GM21529 (cell line): ENCODE measurements around the gene ESPL1.

Source experiments
- ATAC-seq: cut with Tn5 transposase; IDR thresholded peaks from one replicate; pipeline ENCODE4 v1.9.1; 2021; ENCODE audit not compliant: unreplicated experiment

The ESPL1 gene

DNA sequence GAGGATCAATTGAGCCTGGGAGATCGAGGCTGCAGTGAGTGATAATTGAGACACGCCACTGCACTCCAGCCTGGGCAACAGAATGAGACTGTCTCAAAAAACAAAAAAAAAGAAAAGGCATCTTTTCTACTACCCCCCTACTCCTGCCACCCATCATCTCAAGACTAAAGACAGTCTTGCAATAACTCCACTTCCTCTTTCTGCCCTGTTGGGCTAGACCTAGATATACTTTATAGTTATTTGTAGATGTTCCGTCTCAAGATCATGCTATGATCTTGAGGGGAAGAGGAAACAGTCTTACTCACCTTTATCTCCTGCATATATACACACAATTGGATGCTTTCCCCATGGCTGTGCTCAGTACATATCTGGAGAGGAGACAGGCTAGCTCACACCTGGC is 12.1 kb upstream of the ESPL1 start:
- ATAC-seq = no peak

DNA sequence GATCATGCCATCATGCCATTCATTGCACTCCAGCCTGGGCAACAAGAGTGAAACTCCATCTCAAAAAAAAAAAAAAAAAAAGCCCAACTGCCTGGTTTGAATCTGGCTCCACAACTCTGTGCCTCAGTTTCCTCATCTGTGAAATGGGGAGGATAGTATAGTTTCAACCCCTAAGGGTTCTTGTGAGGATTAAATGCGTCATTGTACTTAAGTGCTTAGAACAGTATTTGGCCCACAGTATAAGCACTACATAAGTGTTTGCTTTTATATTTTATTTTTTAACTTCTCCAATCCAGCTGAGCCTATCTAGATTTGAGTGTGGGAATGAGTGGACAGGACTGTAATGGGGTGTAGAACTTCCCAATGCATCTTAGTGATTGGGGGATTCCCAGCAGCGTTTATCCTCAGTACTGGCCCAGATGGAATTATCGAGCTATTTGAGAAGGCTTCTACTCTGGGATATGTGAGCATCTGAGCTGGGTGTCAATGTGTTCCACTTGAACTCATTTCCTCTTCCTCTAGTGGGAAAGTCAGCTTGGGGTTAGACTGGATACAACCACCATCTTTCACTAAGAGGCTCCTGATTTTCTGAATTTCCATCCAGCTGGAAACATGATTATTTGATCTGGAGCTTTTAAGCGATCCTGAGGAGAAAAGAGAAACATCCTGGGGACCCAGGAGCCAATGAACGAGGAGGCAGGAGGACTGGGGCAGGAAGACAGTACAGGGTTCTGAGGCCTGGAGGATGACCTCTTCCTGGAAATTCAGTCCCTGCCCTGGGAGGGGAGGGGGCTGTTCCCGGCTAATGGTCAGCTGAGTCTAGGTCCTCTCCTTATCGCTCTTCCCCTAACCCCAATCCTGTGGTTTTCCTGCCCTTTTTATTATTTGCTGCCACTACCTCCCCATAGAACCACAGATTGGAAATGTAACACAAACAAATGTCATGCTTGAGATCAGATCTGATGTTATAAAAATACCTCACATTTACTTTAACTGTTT is 9.3 kb upstream of the ESPL1 start:
- ATAC-seq = no peak

DNA sequence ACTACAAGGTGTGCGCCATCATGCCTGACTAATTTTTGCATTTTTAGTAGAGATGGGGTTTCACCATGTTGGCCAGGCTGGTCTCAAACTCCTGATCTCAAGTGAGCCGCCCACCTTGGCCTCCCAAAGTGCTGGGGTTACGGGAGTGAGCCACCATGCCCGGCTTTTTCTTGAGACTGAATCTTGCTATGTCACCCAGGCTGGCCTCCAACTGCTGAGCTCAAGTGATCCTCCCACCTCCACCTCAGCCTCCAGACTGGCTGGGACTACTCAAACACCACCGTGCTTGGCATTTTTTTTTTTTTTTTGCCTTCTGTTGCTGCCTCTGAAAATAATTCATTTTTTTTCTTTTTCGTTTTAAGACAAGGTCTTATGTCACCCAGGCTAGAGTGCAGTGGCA is 8.2 kb upstream of the ESPL1 start:
- no peak for ATAC-seq

DNA sequence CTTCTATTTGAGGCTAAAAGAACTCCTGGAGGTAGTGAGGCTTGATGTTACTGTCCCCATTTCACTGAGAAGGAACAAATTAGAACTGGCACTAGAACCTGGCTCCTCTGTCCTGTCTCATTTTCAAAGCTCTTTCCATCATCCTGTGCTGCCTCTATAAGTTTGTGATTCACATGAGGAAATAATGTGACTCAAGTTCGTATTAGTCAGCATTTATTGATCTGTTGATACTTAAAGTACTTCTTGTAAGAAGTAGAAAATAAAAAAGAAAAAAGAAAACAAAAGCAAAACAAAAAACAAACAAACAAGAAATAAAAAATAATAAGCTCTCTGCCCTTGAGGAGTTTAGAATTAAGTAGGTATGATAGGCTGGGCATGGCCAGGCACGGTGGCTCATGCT is 2.3 kb upstream of the ESPL1 start:
- no peak for ATAC-seq

DNA sequence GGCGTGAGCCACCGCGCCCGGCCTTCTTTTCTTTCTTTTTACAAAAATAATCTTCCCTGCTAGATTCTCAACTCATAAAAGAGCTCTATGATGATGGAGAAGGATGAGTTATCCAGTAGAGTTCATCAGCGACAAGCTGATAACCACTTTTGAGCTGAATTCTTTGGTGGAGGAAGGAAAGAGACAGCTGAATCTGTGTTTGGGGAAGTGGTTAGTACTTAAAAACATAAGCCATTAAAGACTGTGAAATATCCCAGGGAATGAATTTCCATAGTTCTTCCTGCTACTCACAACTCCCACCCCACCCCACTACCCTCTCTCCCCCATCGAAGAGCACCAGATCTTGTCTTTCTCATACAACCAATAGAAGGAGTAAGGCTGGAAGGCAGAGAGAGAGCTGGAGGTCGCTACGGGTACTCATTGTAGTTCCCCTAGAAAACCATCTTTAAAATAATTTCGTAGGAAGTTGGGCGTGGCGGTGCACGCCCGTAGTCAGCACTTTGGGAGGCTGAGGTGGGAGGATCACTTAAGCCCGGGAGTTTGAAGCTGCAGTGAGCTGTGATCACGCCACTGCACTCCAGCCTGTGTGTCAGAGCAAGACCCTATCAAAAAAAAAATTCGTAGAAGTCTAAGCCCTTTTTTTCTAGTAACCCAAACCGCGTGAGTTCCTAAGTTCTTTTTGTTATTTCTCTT is 647 bp upstream of the ESPL1 start:
- ATAC-seq = peak; percentile 14

DNA sequence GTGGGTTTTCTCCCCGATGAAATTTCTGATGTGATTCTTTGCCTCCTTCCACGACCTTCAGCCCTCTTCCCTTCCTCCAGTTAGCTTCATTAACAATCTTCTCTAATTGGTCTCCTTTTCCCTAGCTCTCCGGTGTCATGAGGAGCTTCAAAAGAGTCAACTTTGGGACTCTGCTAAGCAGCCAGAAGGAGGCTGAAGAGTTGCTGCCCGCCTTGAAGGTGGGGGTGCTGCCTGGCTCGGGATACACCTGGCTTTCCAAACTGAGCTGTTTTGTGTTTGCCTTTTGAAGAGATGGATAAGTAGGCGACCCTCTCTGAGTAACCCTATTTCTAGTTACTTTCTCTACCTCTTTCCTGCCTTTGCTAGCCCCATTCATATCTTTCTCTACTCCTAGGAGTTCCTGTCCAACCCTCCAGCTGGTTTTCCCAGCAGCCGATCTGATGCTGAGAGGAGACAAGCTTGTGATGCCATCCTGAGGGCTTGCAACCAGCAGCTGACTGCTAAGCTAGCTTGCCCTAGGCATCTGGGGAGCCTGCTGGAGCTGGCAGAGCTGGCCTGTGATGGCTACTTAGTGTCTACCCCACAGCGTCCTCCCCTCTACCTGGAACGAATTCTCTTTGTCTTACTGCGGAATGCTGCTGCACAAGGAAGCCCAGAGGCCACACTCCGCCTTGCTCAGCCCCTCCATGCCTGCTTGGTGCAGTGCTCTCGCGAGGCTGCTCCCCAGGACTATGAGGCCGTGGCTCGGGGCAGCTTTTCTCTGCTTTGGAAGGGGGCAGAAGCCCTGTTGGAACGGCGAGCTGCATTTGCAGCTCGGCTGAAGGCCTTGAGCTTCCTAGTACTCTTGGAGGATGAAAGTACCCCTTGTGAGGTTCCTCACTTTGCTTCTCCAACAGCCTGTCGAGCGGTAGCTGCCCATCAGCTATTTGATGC is 797 bp downstream of the ESPL1 start:
- ATAC-seq = peak; percentile 3

DNA sequence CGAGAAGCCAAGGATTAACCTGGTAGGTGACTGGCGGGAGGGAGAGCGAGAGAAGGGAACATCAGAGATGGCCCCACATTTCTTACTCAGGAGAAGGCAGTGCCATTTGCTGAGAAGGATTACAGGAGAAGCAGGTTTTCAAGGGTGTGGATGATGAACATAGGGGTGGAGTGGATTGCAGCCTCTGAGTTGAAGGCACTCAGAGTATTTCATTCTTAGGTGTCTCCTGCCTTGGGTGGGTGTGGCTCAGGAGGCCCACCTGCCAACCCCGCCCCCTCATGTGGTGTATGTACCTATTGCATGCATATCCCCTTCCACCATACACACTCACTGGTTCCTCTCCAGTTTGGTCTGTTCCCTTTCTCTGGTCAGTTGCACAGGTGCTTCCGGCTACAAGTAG is 6.3 kb downstream of the ESPL1 start:
- no peak for ATAC-seq

DNA sequence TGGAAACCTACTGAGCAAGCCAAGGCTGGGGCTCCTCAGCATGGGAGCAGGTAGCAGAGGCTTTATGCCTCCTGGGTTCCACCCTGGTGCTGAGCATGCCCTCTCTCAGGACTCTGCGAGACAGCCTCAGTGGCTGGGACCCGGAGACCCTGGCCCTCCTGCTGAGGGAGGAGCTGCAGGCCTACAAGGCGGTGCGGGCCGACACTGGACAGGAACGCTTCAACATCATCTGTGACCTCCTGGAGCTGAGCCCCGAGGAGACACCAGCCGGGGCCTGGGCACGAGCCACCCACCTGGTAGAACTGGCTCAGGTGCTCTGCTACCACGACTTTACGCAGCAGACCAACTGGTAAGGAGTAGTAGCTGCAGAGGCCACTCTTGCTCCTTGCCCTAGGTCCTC is 8.4 kb downstream of the ESPL1 start:
- ATAC-seq = no peak

DNA sequence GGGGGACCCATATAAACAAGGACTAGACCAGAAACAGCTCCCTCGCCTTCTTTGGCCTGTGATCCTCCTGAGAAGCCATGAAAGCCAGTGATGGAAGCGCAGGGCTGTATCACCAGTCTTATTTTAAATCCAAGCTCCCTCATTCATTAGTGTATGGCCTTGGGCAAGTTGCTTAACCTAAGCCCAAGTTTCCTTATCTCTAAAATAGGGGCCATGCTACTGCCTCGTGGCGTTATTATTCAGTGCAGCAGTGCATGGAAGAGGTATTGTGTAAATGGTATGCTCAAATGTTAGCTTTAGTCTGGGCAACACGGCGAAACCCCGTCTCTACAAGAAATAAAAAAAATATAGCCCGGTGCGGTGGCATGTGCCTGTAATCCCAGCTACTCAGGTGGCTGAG is 9.9 kb downstream of the ESPL1 start:
- no peak for ATAC-seq

DNA sequence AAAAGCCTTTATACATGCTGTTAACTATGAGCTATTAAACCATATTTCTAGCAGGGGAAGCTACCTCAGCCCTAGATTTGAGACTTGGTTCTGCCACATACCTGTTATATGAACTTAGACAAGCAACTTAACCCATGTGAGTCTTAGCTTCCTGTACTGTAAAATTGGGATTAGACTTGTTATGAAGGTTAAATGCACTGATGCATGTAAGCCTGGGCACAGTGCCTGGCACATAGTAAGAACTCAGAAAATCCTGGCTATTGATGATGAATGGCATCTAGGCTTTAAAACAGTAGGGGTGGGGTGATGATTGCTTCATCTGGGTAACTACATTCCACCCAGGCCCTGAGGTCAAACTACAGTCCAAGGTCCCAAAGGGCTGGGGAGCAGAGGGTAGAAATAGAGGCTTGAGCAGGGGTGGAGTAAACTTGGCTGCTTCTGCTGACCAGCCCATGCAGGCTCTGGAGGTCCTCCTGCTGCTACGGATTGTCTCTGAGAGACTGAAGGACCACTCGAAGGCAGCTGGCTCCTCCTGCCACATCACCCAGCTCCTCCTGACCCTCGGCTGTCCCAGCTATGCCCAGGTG is 11.3 kb downstream of the ESPL1 start:
- ATAC-seq = no peak

DNA sequence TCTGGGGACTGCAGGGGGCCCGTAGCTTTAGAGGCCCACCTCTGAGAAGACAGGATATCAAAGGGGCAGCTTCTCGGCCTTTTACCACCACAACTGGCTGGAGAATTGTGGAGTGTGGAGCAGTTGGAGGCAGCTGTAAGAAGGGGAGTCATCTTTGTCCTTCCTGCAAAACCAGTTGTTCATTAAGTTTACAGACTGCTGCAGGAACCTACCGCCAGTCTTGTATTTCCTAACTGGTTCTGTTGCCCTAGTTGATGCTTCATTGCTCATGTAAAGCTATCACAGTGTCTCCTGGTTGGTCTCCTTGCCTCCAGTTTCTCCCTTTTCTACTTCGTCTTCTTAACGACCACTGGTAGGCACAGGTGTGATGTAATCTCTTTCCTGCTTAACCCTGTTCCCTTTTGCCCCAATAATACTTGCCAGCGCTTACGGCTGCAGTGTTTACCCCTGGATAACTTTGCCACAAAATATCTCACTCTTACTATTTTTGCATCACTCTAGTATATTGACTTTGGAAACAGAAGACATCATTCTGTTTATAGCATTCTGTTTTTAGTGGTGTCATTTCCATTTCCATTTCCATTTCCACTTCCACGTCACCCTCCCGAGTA is 11.9 kb downstream of the ESPL1 start:
- no peak for ATAC-seq

DNA sequence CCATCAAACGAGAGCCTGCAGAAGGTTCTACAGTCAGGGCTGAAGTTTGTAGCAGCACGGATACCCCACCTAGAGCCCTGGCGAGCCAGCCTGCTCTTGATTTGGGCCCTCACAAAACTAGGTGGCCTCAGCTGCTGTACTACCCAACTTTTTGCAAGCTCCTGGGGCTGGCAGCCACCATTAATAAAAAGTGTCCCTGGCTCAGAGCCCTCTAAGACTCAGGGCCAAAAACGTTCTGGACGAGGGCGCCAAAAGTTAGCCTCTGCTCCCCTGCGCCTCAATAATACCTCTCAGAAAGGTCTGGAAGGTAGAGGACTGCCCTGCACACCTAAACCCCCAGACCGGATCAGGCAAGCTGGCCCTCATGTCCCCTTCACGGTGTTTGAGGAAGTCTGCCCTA is 18.3 kb downstream of the ESPL1 start:
- no peak for ATAC-seq

DNA sequence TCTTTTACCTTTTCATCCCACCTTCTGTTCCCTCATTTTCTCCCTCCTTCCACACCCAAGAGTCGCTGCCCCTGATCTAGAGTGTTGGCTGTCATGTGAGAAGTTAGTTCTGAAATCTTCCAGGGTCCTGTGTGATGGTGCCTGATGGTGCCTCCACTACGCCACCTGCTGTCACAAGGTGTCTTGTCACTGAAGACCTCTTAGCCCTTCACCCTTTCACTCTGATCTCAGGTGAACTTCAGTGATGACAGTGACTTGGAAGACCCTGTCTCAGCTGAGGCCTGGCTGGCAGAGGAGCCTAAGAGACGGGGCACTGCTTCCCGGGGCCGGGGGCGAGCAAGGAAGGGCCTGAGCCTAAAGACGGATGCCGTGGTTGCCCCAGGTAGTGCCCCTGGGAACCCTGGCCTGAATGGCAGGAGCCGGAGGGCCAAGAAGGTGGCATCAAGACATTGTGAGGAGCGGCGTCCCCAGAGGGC is 19.7 kb downstream of the ESPL1 start:
- no peak for ATAC-seq

DNA sequence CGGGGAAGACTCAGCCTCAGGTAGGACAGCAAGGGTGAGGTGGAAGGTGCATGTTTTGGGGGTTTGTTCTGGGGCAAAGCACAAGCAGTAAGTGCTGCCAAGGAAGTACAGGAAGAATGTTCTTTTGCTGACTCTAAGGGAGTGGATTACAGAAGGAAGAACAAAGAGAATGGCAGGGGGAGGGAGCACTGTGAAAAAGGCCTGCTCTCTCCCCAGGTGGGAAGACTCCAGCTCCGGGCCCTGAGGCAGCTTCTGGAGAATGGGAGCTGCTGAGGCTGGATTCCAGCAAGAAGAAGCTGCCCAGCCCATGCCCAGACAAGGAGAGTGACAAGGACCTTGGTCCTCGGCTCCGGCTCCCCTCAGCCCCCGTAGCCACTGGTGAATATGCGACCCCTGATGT is 20.2 kb downstream of the ESPL1 start:
- ATAC-seq = no peak

DNA sequence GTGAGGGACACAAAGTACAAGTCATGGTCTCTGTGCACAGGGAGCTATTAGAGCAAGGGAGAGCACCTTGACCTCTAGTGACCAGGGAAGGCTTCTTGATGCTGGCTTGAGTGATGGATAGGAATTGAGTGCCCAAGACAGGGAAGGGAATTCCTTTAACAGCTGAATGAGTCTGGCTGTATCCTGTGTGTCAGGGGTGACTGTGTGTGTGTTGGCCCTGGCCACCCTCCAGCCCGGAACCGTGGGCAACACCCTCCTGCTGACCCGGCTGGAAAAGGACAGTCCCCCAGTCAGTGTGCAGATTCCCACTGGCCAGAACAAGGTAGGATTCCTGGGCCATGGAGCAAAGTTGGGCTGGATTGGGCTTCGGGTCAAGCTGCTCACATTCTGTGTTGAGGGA is 21.8 kb downstream of the ESPL1 start:
- ATAC-seq = no peak

DNA sequence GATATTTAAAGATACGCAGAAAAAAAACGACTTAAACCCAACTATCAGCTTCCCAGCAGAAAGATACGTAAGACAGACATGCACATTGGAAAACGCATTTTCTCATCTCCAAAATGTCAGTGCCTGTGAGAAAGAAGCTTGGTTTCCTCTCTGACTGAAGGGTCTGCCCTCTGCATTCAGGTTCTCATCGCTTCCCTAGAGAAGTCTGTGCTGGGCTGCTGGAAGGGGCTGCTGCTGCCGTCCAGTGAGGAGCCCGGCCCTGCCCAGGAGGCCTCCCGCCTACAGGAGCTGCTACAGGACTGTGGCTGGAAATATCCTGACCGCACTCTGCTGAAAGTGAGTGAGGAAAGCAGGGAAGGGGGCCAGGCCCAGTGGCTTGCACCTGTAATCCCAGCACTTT is 22.6 kb downstream of the ESPL1 start:
- ATAC-seq = no peak

DNA sequence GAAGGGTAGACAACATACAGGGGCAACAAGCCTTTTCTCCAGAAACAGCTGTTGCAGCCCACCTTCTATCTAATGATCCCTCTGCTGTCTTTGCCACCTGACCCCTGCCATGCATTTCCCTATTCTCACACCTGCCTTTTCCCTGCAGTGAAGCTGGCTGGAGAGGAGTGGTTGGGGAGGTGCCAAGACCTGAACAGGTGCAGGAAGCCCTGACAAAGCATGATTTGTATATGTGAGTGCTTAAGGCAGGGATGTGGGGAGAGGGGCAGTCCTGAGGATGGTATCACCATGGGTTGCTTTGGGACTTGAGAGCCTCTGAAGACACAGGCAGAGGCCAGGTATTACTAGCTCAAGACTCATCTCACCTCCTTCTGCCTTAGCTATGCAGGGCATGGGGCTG is 24.3 kb downstream of the ESPL1 start:
- no peak for ATAC-seq

DNA sequence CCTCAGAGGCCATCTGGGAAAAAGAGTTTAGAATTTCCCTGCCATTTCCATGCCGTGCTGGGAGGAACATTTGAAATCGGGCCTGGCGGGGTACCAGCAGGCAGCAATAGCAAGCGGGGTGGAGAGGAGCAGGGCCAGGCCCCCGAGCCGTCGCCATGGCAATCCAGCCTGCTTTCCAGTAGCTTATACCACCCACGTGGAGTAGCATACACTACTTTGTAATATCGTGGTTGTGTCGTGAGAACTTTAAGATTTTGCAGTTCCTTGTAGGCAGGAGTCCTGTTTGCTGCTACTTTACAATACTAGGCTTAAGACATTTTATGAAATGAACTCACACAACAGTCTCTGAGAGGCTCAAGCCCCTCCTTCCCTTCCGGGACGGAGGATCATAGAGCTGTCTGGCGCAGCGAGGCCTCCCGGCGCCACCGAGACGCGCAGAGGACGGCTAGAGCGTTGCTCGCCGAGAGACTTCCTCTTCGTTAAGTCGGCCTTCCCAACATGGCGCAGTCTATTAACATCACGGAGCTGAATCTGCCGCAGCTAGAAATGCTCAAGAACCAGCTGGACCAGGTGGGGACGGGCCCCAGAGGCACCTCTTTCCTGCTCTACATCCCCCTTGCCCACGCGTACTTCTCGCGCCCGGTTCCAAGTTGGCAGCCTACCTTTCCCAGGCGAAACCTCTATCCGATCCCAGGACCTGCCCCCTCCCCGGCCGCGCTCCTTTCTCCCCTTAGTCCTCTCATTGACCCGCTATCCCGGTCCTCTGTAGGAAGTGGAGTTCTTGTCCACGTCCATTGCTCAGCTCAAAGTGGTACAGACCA is 27.2 kb downstream of the ESPL1 start, which contains the start of gene PFDN5:
TSS of gene PFDN5 (plus strand) at position 473 of the 821 bp plus-strand sequence. CDS start at position 499, 26 bp downstream.
- ATAC-seq = peak; percentile 84

DNA sequence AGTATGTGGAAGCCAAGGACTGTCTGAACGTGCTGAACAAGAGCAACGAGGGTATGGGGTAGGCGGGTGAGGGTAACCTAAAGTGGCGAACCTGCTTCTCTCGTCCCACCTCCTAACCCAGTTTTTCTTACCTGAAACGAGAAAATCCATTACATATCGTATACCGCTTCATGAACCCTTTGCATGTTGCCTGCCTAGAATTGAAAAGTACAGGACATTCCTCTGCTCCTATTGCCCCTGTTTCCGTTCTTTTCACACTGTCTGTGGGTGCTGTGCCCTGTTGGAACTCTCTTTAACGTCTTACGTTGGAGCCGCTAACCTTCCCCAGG is 27.8 kb downstream of the ESPL1 start:
- no peak for ATAC-seq
